Neural cell (in vitro differentiated cells): ENCODE data around the gene PSMA6. TPM values are rescaled to one million over a fixed set of nuclear protein-coding genes. Genes with fewer than 3 reads are reported as not detected.

Experiments
- H2AFZ ChIP-seq: fragments of 200-600, 300-800 bp; sonication (generic), shearing (Covaris generic); 2 replicates; pipeline ENCODE4 v1.6.0; 2014; ENCODE audit warnings: low read depth, mild to moderate bottlenecking, antibody characterized with exemption, low read length, moderate library complexity
- H3F3A ChIP-seq: fragments of 200-600 bp; shearing (Covaris generic); 2 replicates; pipeline ENCODE4 v1.6.1; 2016; ENCODE audit warnings: mild to moderate bottlenecking, moderate library complexity, mixed read lengths, antibody characterized with exemption, low read length; ENCODE audit not compliant: insufficient read depth, poor library complexity, severe bottlenecking
- H3K27ac ChIP-seq: fragments of 200-600, 300-800 bp; sonication (generic), shearing (Covaris generic); 2 replicates; pipeline ENCODE4 v1.5.1; 2014; ENCODE audit warnings: mild to moderate bottlenecking, low read length, moderate library complexity
- H3K27me3 ChIP-seq: fragments of 300-800, 200-600 bp; sonication (generic), shearing (Covaris generic); 2 replicates; pipeline ENCODE4 v1.6.0; 2014; ENCODE audit warnings: mild to moderate bottlenecking, low read depth, low read length, moderate library complexity; ENCODE audit not compliant: insufficient read depth
- H3K36me3 ChIP-seq: fragments of 300-800, 200-600 bp; sonication (generic), shearing (Covaris generic); 2 replicates; pipeline ENCODE4 v1.5.1; 2014; ENCODE audit warnings: mild to moderate bottlenecking, antibody characterized with exemption, low read length, moderate library complexity; ENCODE audit not compliant: insufficient read depth
- H3K4me2 ChIP-seq: fragments of 300-800, 200-600 bp; sonication (generic), shearing (Covaris generic); 2 replicates; pipeline ENCODE4 v1.6.0; 2014; ENCODE audit warnings: mild to moderate bottlenecking, low read length
- H3K4me3 ChIP-seq: fragments of 300-800, 200-600 bp; sonication (generic), shearing (Covaris generic); 2 replicates; pipeline ENCODE4 v1.5.1; 2014; ENCODE audit warnings: mild to moderate bottlenecking, low read length, moderate library complexity
- H3K79me2 ChIP-seq: fragments of 200-600 bp; shearing (Covaris generic); replicated peaks from 2 replicates; pipeline ENCODE4 v1.6.0; 2014; ENCODE audit warnings: mild to moderate bottlenecking, low read length, moderate library complexity; ENCODE audit not compliant: insufficient read depth
- H3K9ac ChIP-seq: fragments of 300-800, 200-600 bp; sonication (generic), shearing (Covaris generic); 2 replicates; pipeline ENCODE4 v1.6.1; 2016; ENCODE audit warnings: mild to moderate bottlenecking, low read length, mixed read lengths
- H3K9me2 ChIP-seq: fragments of 200-600 bp; shearing (Covaris generic); 2 replicates; pipeline ENCODE4 v1.6.1; 2016; ENCODE audit warnings: mild to moderate bottlenecking, low read length, mixed read lengths; ENCODE audit not compliant: insufficient read depth
- H3K9me3 ChIP-seq: fragments of 200-600, 300-800 bp; sonication (generic), shearing (Covaris generic); 2 replicates; pipeline ENCODE4 v1.6.1; 2016; ENCODE audit warnings: mild to moderate bottlenecking, mixed run types, low read length, moderate library complexity, mixed read lengths
- H4K20me1 ChIP-seq: fragments of 200-600 bp; shearing (Covaris generic); 2 replicates; pipeline ENCODE4 v1.6.1; 2016; ENCODE audit warnings: mild to moderate bottlenecking, mixed run types; ENCODE audit not compliant: insufficient read depth
- EP300 ChIP-seq: fragments of 450-650 bp; conservative IDR thresholded peaks from 2 replicates; pipeline ENCODE4 v1.6.1; 2014; ENCODE audit warnings: antibody characterized with exemption, mild to moderate bottlenecking, moderate library complexity; ENCODE audit not compliant: poor library complexity, severe bottlenecking
- EZH2 ChIP-seq: fragments of 200-600, 300-800 bp; shearing (Covaris generic), sonication (generic); IDR thresholded peaks from 2 replicates; pipeline ENCODE4 v1.6.1; 2014; ENCODE audit warnings: antibody characterized with exemption, low read length, borderline replicate concordance, mild to moderate bottlenecking; ENCODE audit not compliant: insufficient read depth, poor library complexity, severe bottlenecking
- MXI1 ChIP-seq: fragments of 450-650 bp; conservative IDR thresholded peaks from 2 replicates; pipeline ENCODE4 v1.6.1; 2014; ENCODE audit warnings: antibody characterized with exemption, mild to moderate bottlenecking; ENCODE audit not compliant: poor library complexity, severe bottlenecking
- POLR2AphosphoS5 ChIP-seq: IDR thresholded peaks from 2 replicates; pipeline ENCODE4 v1.6.1; 2012
- RAD21 ChIP-seq: fragments of 450-650 bp; conservative IDR thresholded peaks from 2 replicates; pipeline ENCODE4 v1.6.1; 2014; ENCODE audit warnings: antibody characterized with exemption, mild to moderate bottlenecking, moderate library complexity
- SMC3 ChIP-seq: fragments of 450-650 bp; conservative IDR thresholded peaks from 2 replicates; pipeline ENCODE4 v1.6.1; 2014; ENCODE audit warnings: antibody characterized with exemption, mild to moderate bottlenecking, moderate library complexity; ENCODE audit not compliant: poor library complexity
- TAF1 ChIP-seq: IDR thresholded peaks from 2 replicates; pipeline ENCODE4 v1.6.1; 2012; ENCODE audit warnings: low read depth
- polyA plus RNA-seq: library from polyadenylated mRNA; depleted of rRNA; stranded (reverse); fragments of >200 nt; gene quantifications from 2 replicates; pipeline ENCODE4 v1.2.3, GENCODE V29; 2014
- TF ChIP-seq, protein P1 (sequence below): IDR thresholded peaks from 2 replicates; pipeline ENCODE4 v1.6.1; 2012; ENCODE audit warnings: borderline replicate concordance
- TF ChIP-seq, protein P2 (sequence below): fragments of 450-650 bp; IDR thresholded peaks from 2 replicates; pipeline ENCODE4 v1.5.1; 2014; ENCODE audit warnings: antibody characterized with exemption, mild to moderate bottlenecking, moderate library complexity; ENCODE audit not compliant: poor library complexity, severe bottlenecking

PSMA6 gene
- polyA plus RNA-seq, 1 donor from 2014 or later = 405 TPM

- Histone ChIP-seq H3K4me2 (no peak overlapping the region), H3K36me3 (no peaks in the 10 kb centered on the region), H3K9ac (no peak overlapping the region), H2AFZ (no peak overlapping the region), H3K4me3 (no peak overlapping the region), H3K9me2 (no peaks in the 10 kb centered on the region), H3K9me3 (no peaks in the 10 kb centered on the region), H3F3A (no peaks in the 10 kb centered on the region), H3K27me3 (no peaks in the 10 kb centered on the region), H4K20me1 (no peaks in the 10 kb centered on the region), H3K79me2 (no peaks in the 10 kb centered on the region), H3K27ac (no peak overlapping the region)
- TF ChIP-seq RAD21 (no peak), POLR2AphosphoS5 (no peak), EZH2 (no peak), TAF1 (no peak), EP300 (no peak), MXI1 (no peak), SMC3 (no peak)
- TF ChIP-seq, protein P1, sequence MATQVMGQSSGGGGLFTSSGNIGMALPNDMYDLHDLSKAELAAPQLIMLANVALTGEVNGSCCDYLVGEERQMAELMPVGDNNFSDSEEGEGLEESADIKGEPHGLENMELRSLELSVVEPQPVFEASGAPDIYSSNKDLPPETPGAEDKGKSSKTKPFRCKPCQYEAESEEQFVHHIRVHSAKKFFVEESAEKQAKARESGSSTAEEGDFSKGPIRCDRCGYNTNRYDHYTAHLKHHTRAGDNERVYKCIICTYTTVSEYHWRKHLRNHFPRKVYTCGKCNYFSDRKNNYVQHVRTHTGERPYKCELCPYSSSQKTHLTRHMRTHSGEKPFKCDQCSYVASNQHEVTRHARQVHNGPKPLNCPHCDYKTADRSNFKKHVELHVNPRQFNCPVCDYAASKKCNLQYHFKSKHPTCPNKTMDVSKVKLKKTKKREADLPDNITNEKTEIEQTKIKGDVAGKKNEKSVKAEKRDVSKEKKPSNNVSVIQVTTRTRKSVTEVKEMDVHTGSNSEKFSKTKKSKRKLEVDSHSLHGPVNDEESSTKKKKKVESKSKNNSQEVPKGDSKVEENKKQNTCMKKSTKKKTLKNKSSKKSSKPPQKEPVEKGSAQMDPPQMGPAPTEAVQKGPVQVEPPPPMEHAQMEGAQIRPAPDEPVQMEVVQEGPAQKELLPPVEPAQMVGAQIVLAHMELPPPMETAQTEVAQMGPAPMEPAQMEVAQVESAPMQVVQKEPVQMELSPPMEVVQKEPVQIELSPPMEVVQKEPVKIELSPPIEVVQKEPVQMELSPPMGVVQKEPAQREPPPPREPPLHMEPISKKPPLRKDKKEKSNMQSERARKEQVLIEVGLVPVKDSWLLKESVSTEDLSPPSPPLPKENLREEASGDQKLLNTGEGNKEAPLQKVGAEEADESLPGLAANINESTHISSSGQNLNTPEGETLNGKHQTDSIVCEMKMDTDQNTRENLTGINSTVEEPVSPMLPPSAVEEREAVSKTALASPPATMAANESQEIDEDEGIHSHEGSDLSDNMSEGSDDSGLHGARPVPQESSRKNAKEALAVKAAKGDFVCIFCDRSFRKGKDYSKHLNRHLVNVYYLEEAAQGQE = no peak
- TF ChIP-seq, protein P2, sequence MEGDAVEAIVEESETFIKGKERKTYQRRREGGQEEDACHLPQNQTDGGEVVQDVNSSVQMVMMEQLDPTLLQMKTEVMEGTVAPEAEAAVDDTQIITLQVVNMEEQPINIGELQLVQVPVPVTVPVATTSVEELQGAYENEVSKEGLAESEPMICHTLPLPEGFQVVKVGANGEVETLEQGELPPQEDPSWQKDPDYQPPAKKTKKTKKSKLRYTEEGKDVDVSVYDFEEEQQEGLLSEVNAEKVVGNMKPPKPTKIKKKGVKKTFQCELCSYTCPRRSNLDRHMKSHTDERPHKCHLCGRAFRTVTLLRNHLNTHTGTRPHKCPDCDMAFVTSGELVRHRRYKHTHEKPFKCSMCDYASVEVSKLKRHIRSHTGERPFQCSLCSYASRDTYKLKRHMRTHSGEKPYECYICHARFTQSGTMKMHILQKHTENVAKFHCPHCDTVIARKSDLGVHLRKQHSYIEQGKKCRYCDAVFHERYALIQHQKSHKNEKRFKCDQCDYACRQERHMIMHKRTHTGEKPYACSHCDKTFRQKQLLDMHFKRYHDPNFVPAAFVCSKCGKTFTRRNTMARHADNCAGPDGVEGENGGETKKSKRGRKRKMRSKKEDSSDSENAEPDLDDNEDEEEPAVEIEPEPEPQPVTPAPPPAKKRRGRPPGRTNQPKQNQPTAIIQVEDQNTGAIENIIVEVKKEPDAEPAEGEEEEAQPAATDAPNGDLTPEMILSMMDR = no peak
These were observed 57.5 kb downstream of the PSMA6 start for GRCh38 chr14:35349496-35350365.

GRCh38 chr14:35351497-35351896 is 59.3 kb downstream of the PSMA6 start:
- no peak for TF ChIP-seq SMC3
- TF ChIP-seq MXI1 = no peak
- TF ChIP-seq TAF1 = no peak
- no peak for TF ChIP-seq RAD21
- TF ChIP-seq, protein P1 = no peak
- TF ChIP-seq EP300 = no peak
- no peak for TF ChIP-seq POLR2AphosphoS5
- TF ChIP-seq EZH2 = no peak
- TF ChIP-seq, protein P2 = no peak
- Histone ChIP-seq H3K9me2 (no peaks in the 10 kb centered on the region), H3K27ac (no peak overlapping the region), H3K9me3 (no peaks in the 10 kb centered on the region), H3F3A (no peaks in the 10 kb centered on the region), H3K36me3 (no peaks in the 10 kb centered on the region), H3K79me2 (no peaks in the 10 kb centered on the region), H4K20me1 (no peaks in the 10 kb centered on the region), H3K9ac (no peak overlapping the region), H3K27me3 (no peaks in the 10 kb centered on the region), H3K4me3 (no peak overlapping the region), H3K4me2 (no peak overlapping the region), H2AFZ (no peak overlapping the region)
